H1 (cell line): ENCODE measurements around the gene HTRA1.

Experiments
- CTCF ChIP-seq, 3 experiments: IDR thresholded peaks; 1 replicate in 2 of 3; 2 replicates in 1 of 3; pipeline versions ENCODE4 v1.5.1 to v1.6.1; 2011; ENCODE audit warnings: low read length in 3 of 3, mild to moderate bottlenecking in 3 of 3, inconsistent platforms in 2 of 3, low read depth in 1 of 3, moderate library complexity in 1 of 3; ENCODE audit not compliant: insufficient read depth in 1 of 3; ENCODE audit errors: control extremely low read depth in 1 of 3
- EP300 ChIP-seq, 2 experiments: IDR thresholded peaks; 1 replicate in 1 of 2; 2 replicates in 1 of 2; pipeline ENCODE4 v1.6.1; 2011 to 2012; ENCODE audit warnings: low read depth in 2 of 2, low read length in 2 of 2, mild to moderate bottlenecking in 2 of 2, borderline replicate concordance in 1 of 2, inconsistent platforms in 1 of 2, moderate library complexity in 1 of 2
- EZH2 ChIP-seq: fragments of 200-600 bp; sonication (generic); IDR thresholded peaks from 2 replicates; pipeline ENCODE4 v1.7.1; 2012; ENCODE audit warnings: low read depth, mild to moderate bottlenecking, moderate library complexity, low read length, inconsistent platforms; ENCODE audit not compliant: severe bottlenecking
- GABPA ChIP-seq: IDR thresholded peaks from 2 replicates; pipeline ENCODE4 v1.6.1; 2011; ENCODE audit warnings: mild to moderate bottlenecking, low read length, moderate library complexity, borderline replicate concordance; ENCODE audit not compliant: insufficient read depth
- HDAC2 ChIP-seq, 2 experiments: fragments of 300-600 bp in 1 of 2; sonication (generic) in 1 of 2; IDR thresholded peaks; 2 replicates each; pipeline ENCODE4 v1.6.1; 2011 to 2012; ENCODE audit warnings: low read depth in 2 of 2, low read length in 2 of 2, mild to moderate bottlenecking in 2 of 2, moderate library complexity in 2 of 2, borderline replicate concordance in 1 of 2, inconsistent platforms in 1 of 2
- KDM5A ChIP-seq: fragments of 200-600 bp; IDR thresholded peaks from 2 replicates; pipeline ENCODE4 v1.7.1; 2012; ENCODE audit warnings: mild to moderate bottlenecking, low read length, inconsistent platforms, mixed read lengths
- PHF8 ChIP-seq: fragments of 200-600 bp; sonication (generic); conservative IDR thresholded peaks from 2 replicates; pipeline ENCODE4 v1.7.1; 2012; ENCODE audit warnings: low read depth, mild to moderate bottlenecking, inconsistent platforms, low read length, moderate library complexity
- POLR2A ChIP-seq, 2 experiments: IDR thresholded peaks; 1 replicate in 1 of 2; 2 replicates in 1 of 2; pipeline ENCODE4 v1.6.1; 2011; ENCODE audit warnings: low read depth in 2 of 2, low read length in 2 of 2, mild to moderate bottlenecking in 2 of 2; ENCODE audit errors: control extremely low read depth in 1 of 2
- RAD21 ChIP-seq, 2 experiments: IDR thresholded peaks in 1 of 2; conservative IDR thresholded peaks in 1 of 2; 2 replicates each; pipeline ENCODE4 v1.6.1; 2011; ENCODE audit warnings: low read depth in 2 of 2, low read length in 2 of 2, improper control_type of control experiment in 1 of 2, inconsistent platforms in 1 of 2, mild to moderate bottlenecking in 1 of 2, moderate library complexity in 1 of 2
- SRF ChIP-seq: IDR thresholded peaks from 2 replicates; pipeline ENCODE4 v1.6.1; 2011; ENCODE audit warnings: mild to moderate bottlenecking, low read depth, low read length, moderate library complexity

- no peak for TF ChIP-seq GABPA
- no peak for TF ChIP-seq SRF
- no peak for TF ChIP-seq POLR2A (IDR thresholded peaks at IDR 0.05; ENCODE audit: control extremely low read depth in 1 of 2, low read depth in 2 of 2, low read length in 2 of 2)
- no peak for TF ChIP-seq EZH2
- TF ChIP-seq CTCF (IDR thresholded peaks at IDR 0.05; ENCODE audit: control extremely low read depth in 1 of 3, insufficient read depth in 1 of 3, low read depth in 1 of 3, low read length in 3 of 3), result no peak
- TF ChIP-seq HDAC2 (IDR thresholded peaks at IDR 0.05; ENCODE audit: borderline replicate concordance in 1 of 2, low read depth in 2 of 2, low read length in 2 of 2), result no peak
- no peak for TF ChIP-seq PHF8
- no peak for TF ChIP-seq EP300 (IDR thresholded peaks at IDR 0.05; ENCODE audit: borderline replicate concordance in 1 of 2, low read depth in 2 of 2, low read length in 2 of 2)
- no peak for TF ChIP-seq RAD21 (IDR thresholded peaks at IDR 0.05 in 1 of 2, conservative IDR thresholded peaks at IDR 0.05 in 1 of 2; ENCODE audit: low read depth in 2 of 2, low read length in 2 of 2)
- no peak for TF ChIP-seq KDM5A
Measured at GRCh38 chr10:122494173-122494820, 32.9 kb downstream of the HTRA1 start.
